GM23338 (cell line): ENCODE data around the gene LRRC52. TPM values are rescaled to one million over a fixed set of nuclear protein-coding genes. Genes with fewer than 3 reads are reported as not detected.

ENCODE experiments used
- polyA plus RNA-seq: library from polyadenylated mRNA; unstranded; fragments of >200 nt; fragmentation: Nextera tagmentation; extraction: Ambion mirVana; gene quantifications from 2 replicates; pipeline ENCODE4 v1.2.1, GENCODE V29; 2016
- total RNA-seq: library from RNA; depleted of rRNA; stranded (reverse); fragments of >200 nt; shearing (Covaris generic); gene quantifications from 2 replicates; pipeline ENCODE4 v1.2.3, GENCODE V29; 2014; rRNA removed

LRRC52 gene
- total and polyA plus RNA-seq, 2 experiments from 2014 or later, result not detected

Other genes starting within 250 kb of the LRRC52 start
- gene LMX1A, start 187.3 kb upstream of the LRRC52 start, total RNA-seq, result not detected in 2 replicates
- gene LMX1A, start 187.3 kb upstream of the LRRC52 start, polyA plus RNA-seq, result not detected in 2 replicates
- gene RXRG, start 98.9 kb upstream of the LRRC52 start, total RNA-seq, result not detected in 2 replicates
- not detected in 2 replicates for gene RXRG, start 98.9 kb upstream of the LRRC52 start, polyA plus RNA-seq
- 84.5 and 107 TPM in 2 replicates for gene MGST3, start 87.2 kb downstream of the LRRC52 start, total RNA-seq
- 262 and 286 TPM in 2 replicates for gene MGST3, start 87.2 kb downstream of the LRRC52 start, polyA plus RNA-seq
- 58.5 and 59.2 TPM in 2 replicates for gene ALDH9A1, start 154.6 kb downstream of the LRRC52 start, total RNA-seq
- 37.7 and 50.6 TPM in 2 replicates for gene ALDH9A1, start 154.6 kb downstream of the LRRC52 start, polyA plus RNA-seq
- gene TMCO1, start 224.9 kb downstream of the LRRC52 start, total RNA-seq, result 38.3 and 45.2 TPM in 2 replicates
- gene TMCO1, start 224.9 kb downstream of the LRRC52 start, polyA plus RNA-seq, result 116 and 128 TPM in 2 replicates